HG03159 (cell line): ENCODE results near the gene SMARCC1.

Experiments used
- ATAC-seq: cut with Tn5 transposase; IDR thresholded peaks from one replicate; pipeline ENCODE4 v1.9.1; 2021; ENCODE audit warnings: mild to moderate bottlenecking, moderate library complexity; ENCODE audit not compliant: unreplicated experiment

Gene SMARCC1

DNA sequence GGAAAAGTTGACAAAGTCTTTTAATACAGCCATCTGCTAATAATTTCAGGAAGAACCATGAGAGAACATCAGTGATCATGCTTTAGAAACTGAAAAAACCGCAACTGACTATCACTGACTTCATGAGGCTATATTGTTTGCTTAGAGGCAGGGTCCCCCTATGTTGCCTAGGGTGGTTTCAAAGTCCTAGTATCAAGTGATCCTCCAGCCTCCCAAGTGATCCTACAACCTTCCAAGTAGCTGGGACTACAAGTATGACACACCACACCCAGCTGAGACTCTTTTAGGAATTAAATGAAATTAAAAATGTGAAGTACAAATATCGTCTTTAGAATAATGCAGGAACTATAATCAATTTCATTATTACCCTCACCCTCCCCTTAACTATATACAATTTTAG lies 144.8 kb downstream of the SMARCC1 start:
- ATAC-seq: no peak

DNA sequence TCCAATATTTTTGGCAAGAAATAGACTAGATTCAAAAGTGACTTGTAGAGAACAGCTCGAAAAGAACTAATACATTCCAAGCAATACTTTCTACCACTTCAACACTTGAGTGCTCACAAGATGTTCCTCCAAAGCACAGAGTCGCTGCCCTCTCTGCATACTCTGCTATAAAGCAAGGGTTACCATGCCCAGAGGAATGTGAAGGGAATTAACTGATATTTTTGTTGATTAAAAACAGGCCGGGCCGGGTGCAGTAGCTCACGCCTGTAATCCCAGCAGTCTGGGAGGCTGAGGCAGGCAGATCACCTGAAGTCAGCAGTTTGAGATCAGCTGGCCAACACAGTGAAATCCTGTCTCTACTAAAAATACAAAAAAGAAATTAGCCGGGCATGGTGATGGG lies 145.5 kb downstream of the SMARCC1 start:
- ATAC-seq: no peak

DNA sequence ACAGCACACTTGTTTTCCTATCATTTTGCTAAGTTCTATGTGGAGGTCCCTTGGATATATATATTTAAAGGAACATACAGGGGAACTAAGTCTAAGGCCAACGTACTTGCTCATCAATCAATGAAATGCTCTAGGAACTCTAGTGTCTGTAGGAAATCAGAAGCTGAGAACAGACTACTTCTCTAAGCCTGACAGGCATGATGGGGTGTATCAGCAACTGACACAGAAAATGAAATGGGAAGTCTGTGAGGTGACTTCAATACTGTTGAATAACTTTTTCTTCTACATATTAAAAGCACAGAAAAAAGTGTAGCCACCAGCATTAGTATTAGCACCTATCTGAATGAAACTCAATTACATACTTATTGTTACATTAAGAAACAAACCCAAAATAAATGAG lies 146.2 kb downstream of the SMARCC1 start:
- no peak for ATAC-seq

- no peak for ATAC-seq
These were observed 146.7 kb downstream of the SMARCC1 start for GRCh38 chr3:47634996-47635395.

GRCh38 chr3:47630810-47631209 lies 150.9 kb downstream of the SMARCC1 start:
- ATAC-seq: no peak

DNA sequence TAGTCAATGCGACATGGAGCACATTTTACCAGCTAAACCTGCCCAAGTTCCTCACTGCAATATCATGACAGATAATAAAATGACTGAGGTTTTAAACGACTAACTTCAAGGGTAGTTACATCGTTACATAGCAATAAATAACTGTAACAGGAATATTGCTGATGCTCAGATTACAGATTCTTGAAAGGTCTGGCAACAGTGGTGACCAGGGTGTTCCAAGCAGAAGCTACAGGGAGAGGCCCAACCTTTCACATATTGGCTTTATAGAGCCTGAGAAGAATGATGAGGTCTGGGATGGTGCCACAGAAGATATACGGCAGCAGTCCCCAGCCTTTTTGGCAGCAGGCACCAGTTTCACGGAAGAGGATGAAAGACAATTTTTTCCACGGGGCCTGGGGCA lies 151.9 kb downstream of the SMARCC1 start:
- no peak for ATAC-seq

- no peak for ATAC-seq
These were observed 153.3 kb downstream of the SMARCC1 start for GRCh38 chr3:47628426-47628825.

- ATAC-seq: no peak
These were observed 158.8 kb downstream of the SMARCC1 start for GRCh38 chr3:47622671-47623461.

DNA sequence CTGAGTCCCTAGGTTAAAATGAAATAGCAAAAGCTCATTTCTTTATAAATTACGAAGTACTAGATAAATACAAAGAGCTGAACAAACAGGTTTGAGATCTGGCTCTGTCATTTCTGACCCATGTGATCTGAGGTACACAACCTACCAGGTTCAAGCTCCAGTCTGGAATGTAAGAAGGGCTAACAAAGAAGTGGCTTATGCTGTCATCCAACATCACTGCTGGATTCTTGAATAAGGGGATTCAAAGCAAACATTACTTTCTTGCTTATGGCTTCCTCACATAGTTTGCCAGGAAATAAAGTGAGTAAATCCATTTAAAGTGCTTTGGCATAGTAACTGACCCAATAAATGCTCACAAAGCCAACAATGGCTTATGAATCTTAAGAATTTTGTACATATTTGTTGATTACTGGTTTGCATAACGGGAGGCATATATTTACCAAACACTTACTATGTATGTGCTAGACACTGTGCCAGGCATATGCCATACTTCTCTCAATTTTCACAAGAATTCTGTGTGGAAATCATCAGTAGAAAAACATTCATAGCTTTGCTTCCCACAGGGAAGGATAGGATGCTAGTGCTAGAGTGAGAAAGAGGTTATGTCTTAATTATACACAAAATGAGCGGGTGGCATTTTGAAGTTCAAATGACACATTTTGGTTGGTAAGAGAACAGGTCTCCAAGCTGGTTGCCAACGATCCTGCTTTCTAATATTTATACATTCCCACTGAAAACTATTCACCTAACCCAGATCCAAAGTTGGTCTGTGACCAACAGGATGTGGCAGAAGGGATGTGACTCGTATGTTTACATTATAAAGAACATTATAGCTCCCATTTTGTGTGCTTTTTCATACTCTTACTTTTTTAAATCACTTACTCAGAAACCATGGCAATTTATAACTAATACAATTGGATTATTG lies 164.3 kb downstream of the SMARCC1 start:
- no peak for ATAC-seq

- ATAC-seq: no peak
These were observed 166.9 kb downstream of the SMARCC1 start for GRCh38 chr3:47614788-47615187.

DNA sequence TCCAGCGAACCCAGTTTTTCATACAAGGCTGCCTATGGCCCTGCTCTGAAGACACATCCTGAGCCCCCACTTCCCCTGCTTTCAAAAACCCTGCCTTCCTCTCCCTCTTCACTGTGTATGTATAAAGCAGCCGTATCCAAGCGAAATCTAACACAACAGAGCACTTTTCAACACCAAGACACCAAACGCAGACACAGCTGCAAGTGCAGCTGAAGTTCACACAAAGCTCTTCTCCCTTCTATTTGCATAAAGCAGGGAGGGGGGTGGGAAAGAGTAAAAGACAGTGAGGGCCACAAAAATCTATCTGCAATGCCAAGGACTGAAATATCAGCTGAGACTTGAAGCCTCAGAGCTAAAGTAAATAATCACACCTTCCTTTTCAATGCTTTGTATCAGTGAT lies 168.0 kb downstream of the SMARCC1 start:
- ATAC-seq: no peak

- no peak for ATAC-seq
These were observed 168.8 kb downstream of the SMARCC1 start for GRCh38 chr3:47612879-47613278.

- ATAC-seq: no peak
These were observed 169.5 kb downstream of the SMARCC1 start for GRCh38 chr3:47612178-47612577.

DNA sequence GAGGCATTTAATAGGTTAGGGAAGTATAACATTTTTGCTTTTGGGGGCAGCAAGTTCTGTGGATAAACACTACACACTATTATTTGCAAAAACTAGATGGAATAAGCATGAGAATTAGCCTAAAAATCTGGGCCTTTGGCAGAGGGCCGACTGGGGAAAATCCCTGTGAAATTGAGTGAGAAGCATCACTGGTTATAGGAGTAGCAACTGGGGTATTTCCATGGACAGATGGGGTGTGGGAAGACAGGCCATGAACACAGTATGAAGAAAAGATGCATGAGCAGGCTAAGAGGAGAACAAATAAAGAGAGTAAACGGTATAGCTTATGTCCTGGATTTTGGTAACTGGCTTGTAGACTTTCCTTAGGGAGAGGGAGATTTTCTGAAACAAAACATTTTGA lies 170.1 kb downstream of the SMARCC1 start:
- no peak for ATAC-seq

- ATAC-seq: no peak
These were observed 171.1 kb downstream of the SMARCC1 start for GRCh38 chr3:47610583-47610982.

- ATAC-seq: no peak
These were observed 174.4 kb downstream of the SMARCC1 start for GRCh38 chr3:47607335-47607734.

- ATAC-seq: no peak
These were observed 175.5 kb downstream of the SMARCC1 start for GRCh38 chr3:47606165-47606564.

GRCh38 chr3:47605652-47606051 lies 176.0 kb downstream of the SMARCC1 start:
- no peak for ATAC-seq

- ATAC-seq: no peak
These were observed 177.5 kb downstream of the SMARCC1 start for GRCh38 chr3:47604145-47604544.

DNA sequence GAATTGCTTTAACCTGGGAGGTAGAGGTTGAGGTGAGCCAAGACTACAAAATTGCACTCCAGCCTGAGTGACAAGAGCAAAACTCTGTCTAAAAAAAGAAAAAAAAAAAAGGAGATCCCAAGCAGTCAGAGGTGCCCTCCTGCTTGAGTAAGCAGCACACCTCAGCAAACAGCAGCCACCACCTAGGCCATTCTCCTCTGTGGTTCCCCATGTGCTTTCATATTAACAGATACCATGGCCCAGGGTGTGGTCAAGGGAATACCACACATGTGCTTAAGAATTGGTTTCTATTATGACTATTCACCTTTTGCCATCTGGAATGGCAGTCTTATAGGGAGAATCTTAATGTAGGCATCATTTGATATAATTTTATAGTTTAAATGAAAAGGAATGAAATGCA lies 178.4 kb downstream of the SMARCC1 start:
- no peak for ATAC-seq

GRCh38 chr3:47601281-47601680 lies 180.4 kb downstream of the SMARCC1 start:
- no peak for ATAC-seq

GRCh38 chr3:47594792-47595191 lies 186.9 kb downstream of the SMARCC1 start:
- ATAC-seq: no peak
